Subcutaneous abdominal adipose tissue (tissue), 5 donors: ENCODE results near the gene KLHL8.

Source experiments
- H3K27ac ChIP-seq: one replicate; pipeline ENCODE4 v1.7.0; 2013; ENCODE audit warnings: low read depth, mild to moderate bottlenecking, inconsistent platforms, low read length, moderate library complexity
- H3K27me3 ChIP-seq, 5 donors: one replicate each; pipeline ENCODE4 v1.7.0; 2013; ENCODE audit warnings: low read length in 5 of 5, inconsistent platforms in 1 of 5; ENCODE audit not compliant: control insufficient read depth in 5 of 5, insufficient read depth in 4 of 5
- H3K36me3 ChIP-seq, 5 donors: one replicate each; pipeline ENCODE4 v1.7.0; 2013; ENCODE audit warnings: low read length in 5 of 5; ENCODE audit not compliant: control insufficient read depth in 5 of 5, insufficient read depth in 5 of 5
- H3K4me1 ChIP-seq, 5 donors: one replicate each; pipeline ENCODE4 v1.7.0; 2013; ENCODE audit warnings: low read length in 5 of 5, mild to moderate bottlenecking in 3 of 5, moderate library complexity in 1 of 5; ENCODE audit not compliant: control insufficient read depth in 5 of 5, insufficient read depth in 5 of 5
- H3K4me3 ChIP-seq, 5 donors: one replicate each; pipeline ENCODE4 v1.7.0; 2013; ENCODE audit warnings: low read length in 5 of 5, low read depth in 1 of 5
- H3K9ac ChIP-seq, 5 donors: one replicate each; pipeline ENCODE4 v1.7.0; 2013; ENCODE audit warnings: low read length in 5 of 5, mild to moderate bottlenecking in 4 of 5, moderate library complexity in 3 of 5
- H3K9me3 ChIP-seq, 5 donors: one replicate each; pipeline ENCODE4 v1.7.0; 2013; ENCODE audit warnings: low read length in 5 of 5; ENCODE audit not compliant: control insufficient read depth in 5 of 5
- donor health status: healthy.
- donor health status: healthy.
- donor health status: healthy.
- donor health status: healthy.
- donor health status: healthy.

Gene KLHL8

DNA sequence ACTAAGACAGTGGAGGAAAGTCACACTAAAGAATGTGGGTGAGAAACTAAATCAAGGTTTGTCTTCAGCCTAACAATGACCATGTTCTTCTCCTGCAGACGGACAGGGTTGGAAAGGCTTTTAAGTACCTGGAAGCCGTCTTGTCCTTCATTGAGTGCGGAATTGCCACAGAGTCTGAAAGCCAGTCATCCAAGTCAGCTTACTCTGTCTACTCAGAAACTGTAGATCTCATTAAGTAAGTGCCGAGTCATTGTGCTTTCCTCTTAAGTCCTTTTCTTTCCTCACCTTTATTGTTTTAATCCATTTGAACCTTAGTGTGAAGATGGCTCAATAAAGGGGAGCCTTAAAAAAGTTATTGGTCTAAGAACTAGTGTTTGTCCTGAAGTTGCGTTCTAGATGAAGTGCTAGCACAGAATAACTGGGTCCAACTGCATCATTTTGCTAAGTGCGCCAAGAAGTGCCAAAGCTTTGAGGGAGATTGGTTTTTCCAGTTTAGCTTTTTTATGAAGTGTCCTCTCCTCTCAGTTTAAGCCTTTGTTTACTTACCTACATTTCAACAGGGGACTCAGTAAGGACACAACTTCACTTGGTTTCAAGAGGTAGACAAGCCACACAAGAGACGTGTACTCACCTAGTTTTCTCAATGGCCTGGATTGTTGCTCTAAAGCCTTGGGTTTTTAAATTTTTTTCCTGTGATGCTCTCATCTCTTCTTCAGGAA lies 89.3 kb downstream of the KLHL8 start:
- H3K4me1 ChIP-seq, result no peaks in the 10 kb centered on the region
- no peaks in the 10 kb centered on the region for H3K27me3 ChIP-seq
- H3K27ac ChIP-seq, result no peak overlapping the region
- no peak overlapping the region for H3K4me3 ChIP-seq
- H3K36me3 ChIP-seq, result peaks cover 65 to 98% (median 88%) of the 10 kb centered on the region in 5 donors
- no peak overlapping the region for H3K9ac ChIP-seq
- H3K9me3 ChIP-seq, result no peaks in the 10 kb centered on the region

DNA sequence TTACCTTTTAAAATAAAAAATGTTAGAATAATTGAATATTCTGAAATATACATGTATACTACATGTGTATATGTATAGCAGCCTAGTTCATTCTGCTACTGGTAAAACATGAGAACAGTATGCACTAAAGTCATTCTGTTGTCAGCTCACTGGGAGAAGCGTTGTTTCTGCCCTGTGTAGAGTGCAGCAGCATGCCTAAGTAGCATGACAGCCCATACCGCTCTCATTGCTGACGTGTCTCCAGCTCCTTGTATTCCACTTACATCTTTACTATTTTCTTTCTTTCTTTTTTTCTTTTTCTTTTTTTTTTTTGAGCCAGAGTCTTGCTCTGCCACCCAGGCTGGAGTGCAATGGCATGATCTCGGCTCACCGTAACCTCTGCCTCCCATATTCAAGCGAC lies 90.7 kb downstream of the KLHL8 start:
- Histone ChIP-seq H3K27me3 (no peaks in the 10 kb centered on the region), H3K27ac (no peak overlapping the region), H3K4me1 (no peaks in the 10 kb centered on the region), H3K9ac (no peak overlapping the region), H3K4me3 (no peak overlapping the region), H3K9me3 (no peaks in the 10 kb centered on the region), H3K36me3 (peaks cover 65 to 98% (median 88%) of the 10 kb centered on the region in 5 donors)

DNA sequence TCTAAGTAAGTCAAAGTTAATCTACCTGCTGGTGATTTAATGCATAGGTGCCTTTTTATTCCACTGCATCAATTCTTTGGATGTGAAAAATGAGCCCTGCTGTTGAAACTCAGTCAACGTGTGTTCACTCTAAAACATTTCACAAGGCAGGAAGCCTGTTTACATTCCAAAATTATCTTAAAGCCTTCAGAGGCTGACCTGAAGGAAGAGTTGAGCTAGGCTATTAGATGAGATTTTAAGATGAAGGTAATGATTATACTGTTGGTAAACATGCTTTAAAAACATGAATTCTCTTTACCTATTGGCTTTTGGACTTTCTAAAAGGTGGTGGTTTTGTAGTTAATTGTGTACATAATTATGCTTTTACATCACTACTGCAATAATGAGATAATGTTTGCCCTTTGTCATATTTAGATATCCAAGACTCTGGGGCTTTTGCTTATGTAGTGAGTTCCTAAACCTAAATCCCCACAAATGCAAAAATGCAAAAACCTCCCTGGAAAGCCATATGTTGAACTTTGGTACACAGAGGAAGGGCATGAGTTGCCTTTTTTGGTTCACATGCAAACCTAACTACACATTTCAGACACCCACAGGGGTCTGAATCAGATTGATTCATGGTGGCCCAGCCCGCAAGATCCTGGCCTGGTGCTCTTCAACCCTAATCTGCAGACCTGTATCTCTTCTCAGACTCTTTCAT lies 92.3 kb downstream of the KLHL8 start:
- no peak overlapping the region for H3K27ac ChIP-seq
- H3K9me3 ChIP-seq, result no peaks in the 10 kb centered on the region
- H3K9ac ChIP-seq, result no peak overlapping the region
- H3K4me3 ChIP-seq, result no peak overlapping the region
- peaks cover 56 to 84% (median 74%) of the 10 kb centered on the region in 5 donors for H3K36me3 ChIP-seq
- no peaks in the 10 kb centered on the region for H3K4me1 ChIP-seq
- H3K27me3 ChIP-seq, result no peaks in the 10 kb centered on the region

DNA sequence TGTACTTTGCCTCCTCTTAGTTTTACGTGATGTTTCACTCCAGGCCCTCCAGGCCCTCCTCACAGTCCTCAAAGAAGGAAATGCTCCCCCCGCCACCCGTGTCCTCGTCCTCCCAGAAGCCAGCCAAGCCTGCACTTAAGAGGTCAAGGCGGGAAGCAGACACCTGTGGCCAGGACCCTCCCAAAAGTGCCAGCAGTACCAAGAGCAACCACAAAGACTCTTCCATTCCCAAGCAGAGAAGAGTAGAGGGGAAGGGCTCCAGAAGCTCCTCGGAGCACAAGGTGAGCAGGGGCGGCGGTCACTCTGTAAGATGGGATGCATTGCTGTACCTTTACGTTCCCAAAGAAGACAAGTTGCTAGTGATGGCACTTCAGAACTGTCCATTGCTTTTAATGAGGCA lies 94.4 kb downstream of the KLHL8 start:
- no peak overlapping the region for H3K9ac ChIP-seq
- no peak overlapping the region for H3K4me3 ChIP-seq
- no peak overlapping the region for H3K27ac ChIP-seq
- peaks cover 7 to 17% (median 14%) of the 10 kb centered on the region in 5 donors for H3K4me1 ChIP-seq
- H3K36me3 ChIP-seq, result peaks cover 40 to 63% (median 59%) of the 10 kb centered on the region in 5 donors
- no peaks in the 10 kb centered on the region for H3K9me3 ChIP-seq
- H3K27me3 ChIP-seq, result no peaks in the 10 kb centered on the region

DNA sequence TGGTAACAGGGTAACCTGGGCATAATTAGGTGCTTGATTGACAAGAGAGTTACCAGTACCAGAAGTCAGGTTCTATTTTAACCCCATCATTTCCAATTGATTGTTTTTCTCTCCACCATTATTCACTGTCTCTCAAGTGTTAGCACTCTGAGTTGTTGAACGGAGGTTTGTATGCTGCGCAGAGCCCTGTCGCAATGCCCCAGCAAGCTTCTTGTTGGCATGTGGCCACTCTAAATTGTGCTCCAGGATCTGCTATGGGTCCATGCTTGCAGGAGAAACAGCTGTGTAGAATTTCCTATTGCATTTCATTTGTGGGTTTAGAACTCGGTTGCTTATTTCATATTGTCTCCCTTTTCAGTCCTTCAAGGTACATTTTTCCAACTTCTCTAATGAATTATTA lies 98.2 kb downstream of the KLHL8 start:
- Histone ChIP-seq H3K9ac (no peak overlapping the region), H3K27ac (peak overlapping the region; percentile 84), H3K4me3 (no peak overlapping the region), H3K9me3 (no peaks in the 10 kb centered on the region), H3K36me3 (peaks cover 17 to 49% (median 42%) of the 10 kb centered on the region in 5 donors), H3K4me1 (peaks cover 15 to 37% (median 28%) of the 10 kb centered on the region in 5 donors), H3K27me3 (no peaks in the 10 kb centered on the region)

DNA sequence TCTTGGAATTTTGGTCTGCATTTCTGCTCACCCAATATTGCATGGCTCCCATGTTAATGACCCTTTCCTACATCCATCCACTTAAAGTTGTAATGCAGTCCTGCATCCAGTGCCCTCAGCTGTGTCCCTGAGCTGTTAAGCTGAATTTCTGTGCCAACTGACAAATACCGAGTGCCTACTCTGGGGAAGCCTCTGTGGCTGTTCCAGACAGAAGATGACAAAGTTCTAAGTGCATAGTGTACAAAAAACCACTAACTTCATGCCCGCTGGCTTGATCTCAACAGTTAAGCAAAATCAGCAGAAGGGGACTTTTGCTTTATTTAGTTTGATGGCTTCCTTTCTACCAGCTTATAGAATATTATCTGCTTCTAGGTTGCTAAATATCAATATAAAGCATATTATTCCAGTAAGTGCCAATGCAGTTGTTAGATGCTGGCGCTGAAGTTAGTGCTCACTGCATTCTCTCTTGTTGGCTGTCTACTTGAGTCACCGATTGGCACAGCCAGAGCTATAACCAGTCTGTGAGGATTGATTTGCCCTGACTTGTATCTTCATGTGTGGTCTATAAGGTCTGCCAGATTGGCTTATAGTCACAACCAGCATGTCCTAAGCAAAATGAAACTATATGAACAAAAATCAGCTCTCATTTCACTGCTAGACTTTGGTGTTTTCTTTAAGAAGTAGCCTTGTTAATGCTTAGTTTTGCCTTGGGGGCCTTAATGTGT lies 98.9 kb downstream of the KLHL8 start:
- Histone ChIP-seq H3K27me3 (no peaks in the 10 kb centered on the region), H3K9me3 (no peaks in the 10 kb centered on the region), H3K9ac (no peak overlapping the region), H3K27ac (peak overlapping the region; percentile 84), H3K4me1 (peaks cover 15 to 45% (median 36%) of the 10 kb centered on the region in 5 donors), H3K4me3 (no peak overlapping the region), H3K36me3 (peaks cover 12 to 50% (median 42%) of the 10 kb centered on the region in 5 donors)

DNA sequence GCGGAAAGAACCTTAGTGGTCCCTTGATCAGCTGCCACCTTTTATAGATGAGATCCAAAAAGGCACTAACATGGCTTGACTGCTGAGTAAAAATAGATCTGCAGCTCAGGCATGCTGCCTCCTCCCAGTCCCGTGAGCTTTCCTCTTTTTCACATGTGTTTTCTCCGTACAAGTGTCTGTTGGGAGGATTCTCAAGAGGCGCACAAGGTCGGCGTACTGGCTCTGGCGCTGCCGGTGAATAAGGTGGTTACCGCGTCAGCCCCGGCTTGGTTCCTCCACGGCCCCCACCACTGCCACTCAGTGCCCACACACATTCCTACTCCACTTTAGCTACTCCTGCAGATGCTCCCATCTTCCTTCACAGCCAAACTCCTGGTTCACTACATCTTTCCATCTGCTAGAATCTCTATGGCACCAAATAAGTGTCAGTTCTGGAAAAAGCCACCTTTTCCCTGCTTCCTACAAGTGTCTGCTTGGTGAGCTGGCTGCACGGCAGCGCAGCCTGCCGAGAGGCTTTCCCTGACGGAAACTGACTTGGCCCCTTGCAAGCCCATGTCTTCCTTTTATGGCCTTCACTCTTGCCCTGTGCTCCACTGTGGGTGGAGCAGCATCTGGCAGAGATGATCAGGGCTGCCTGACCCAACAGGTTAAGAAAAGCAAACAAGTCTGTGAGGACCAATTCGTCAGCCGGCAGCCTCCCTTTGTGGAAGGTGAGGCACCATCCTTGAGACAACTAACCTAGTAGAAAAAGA lies 99.8 kb downstream of the KLHL8 start:
- peak overlapping the region; percentile 84 for H3K27ac ChIP-seq
- H3K9me3 ChIP-seq, result no peaks in the 10 kb centered on the region
- peak overlapping the region in 4 of 5 donors; percentile 4 to 29 (median 18) for H3K4me3 ChIP-seq
- H3K27me3 ChIP-seq, result no peaks in the 10 kb centered on the region
- H3K36me3 ChIP-seq, result peaks cover 9 to 49% (median 40%) of the 10 kb centered on the region in 5 donors
- H3K4me1 ChIP-seq, result peaks cover 15 to 53% (median 39%) of the 10 kb centered on the region in 5 donors
- H3K9ac ChIP-seq, result peak overlapping the region in 1 of 5 donors; percentile 27

DNA sequence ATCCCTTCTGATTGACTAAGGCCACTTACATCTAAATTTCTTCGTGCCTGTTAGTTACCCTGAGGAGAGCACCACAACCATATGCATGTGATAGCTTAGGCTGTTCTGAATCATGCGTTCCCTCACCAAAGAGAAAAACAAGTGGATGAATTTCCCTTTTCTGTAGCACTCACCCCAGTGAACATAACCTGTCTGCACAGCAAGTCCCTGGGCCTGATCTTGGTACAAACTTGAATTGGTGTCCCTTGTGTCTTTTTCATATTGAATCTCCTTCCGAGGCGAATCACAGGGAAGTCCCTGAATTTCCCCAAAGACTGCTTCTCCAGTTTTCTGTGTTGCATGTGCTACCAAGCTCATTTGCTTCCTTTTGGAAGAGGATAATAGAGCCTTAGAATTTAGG lies 100.4 kb downstream of the KLHL8 start:
- H3K9me3 ChIP-seq, result no peaks in the 10 kb centered on the region
- peaks cover 15 to 54% (median 39%) of the 10 kb centered on the region in 5 donors for H3K4me1 ChIP-seq
- H3K27ac ChIP-seq, result peak overlapping the region; percentile 84
- H3K36me3 ChIP-seq, result peaks cover 7 to 49% (median 39%) of the 10 kb centered on the region in 5 donors
- peak overlapping the region in 1 of 5 donors; percentile 27 for H3K9ac ChIP-seq
- no peaks in the 10 kb centered on the region for H3K27me3 ChIP-seq
- H3K4me3 ChIP-seq, result peak overlapping the region in 1 of 5 donors; percentile 29

DNA sequence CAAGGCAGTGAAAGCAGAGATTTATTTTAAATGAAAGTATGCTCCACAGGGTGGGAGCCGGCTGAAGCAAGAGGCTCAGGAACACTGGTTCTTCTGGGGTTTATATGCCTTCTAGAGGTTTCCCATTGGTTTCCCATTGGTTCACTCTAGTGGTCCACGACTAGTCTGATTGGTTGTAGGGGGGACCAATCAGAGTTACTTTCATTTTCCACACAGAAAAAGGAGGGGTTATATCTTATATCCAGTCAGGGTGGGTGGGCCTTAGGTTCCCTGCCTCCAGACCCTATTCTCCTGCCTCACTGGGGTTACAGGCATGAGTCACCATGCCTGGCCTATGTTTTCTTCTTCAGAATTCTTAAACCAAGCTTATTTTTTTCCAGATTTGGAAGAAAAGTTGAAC lies 101.6 kb downstream of the KLHL8 start:
- Histone ChIP-seq H3K4me3 (no peak overlapping the region), H3K27me3 (no peaks in the 10 kb centered on the region), H3K4me1 (peaks cover 15 to 54% (median 39%) of the 10 kb centered on the region in 5 donors), H3K27ac (no peak overlapping the region), H3K9ac (no peak overlapping the region), H3K9me3 (no peaks in the 10 kb centered on the region), H3K36me3 (peaks cover 4 to 50% (median 40%) of the 10 kb centered on the region in 5 donors)
